ENCODE results near the gene TNPO1. TPM values are rescaled to one million over a fixed set of nuclear protein-coding genes. Genes with fewer than 3 reads are reported as not detected.
A peak's percentile ranks its signal among the peaks of the same experiment; 100 is the strongest.

TNPO1 gene
- total and polyA plus RNA-seq, 11 donors: 6.4 to 92.2 (median 67.2) TPM

GRCh38 chr5:72955143-72955767 lies 138.8 kb downstream of the TNPO1 start:
- 2 to 8% (median 5%) methylated on average over 32 to 33 of the region's 33 CpGs for WGBS, 4 donors
- intact Hi-C loops (cut with DNase I): loop anchor here in 1 of 10 donors (2.0 kb wide), 1 partner anchor 16 kb away; no protein-coding TSS in a partner anchor

GRCh38 chr5:72955768-72956323 lies 139.4 kb downstream of the TNPO1 start, which contains the start of gene FCHO2:
Gene FCHO2, plus strand, starts transcription at chr5:72956041. Its CDS starts 56 bp downstream, at chr5:72956097.
- 0 to 1% (median 0%) methylated on average over 47 to 64 of the region's 64 CpGs for WGBS, 4 donors
- ATAC-seq (peak; percentile 93 to 97 (median 96)), DNase-seq (peak; percentile 98 to 100 (median 99))
- Histone ChIP-seq H3K36me3 (no peaks in the 10 kb centered on the region), H3K27me3 (no peaks in the 10 kb centered on the region), H3K27ac (peak within 1 kb of the TSS; percentile 90 to 99 (median 96)), H3K4me3 (peak within 1 kb of the TSS; percentile 67 to 89 (median 83)), H3K4me1 (peaks cover 0 to 63% (median 25%) of the 10 kb centered on the region in 12 donors), H3K9me3 (no peaks in the 10 kb centered on the region)
- intact Hi-C loops (cut with DNase I): loop anchor here in 2 of 10 donors (2.0 kb wide), 2 partner anchors 17 to 139 kb away; partner anchors contain the start of gene TNPO1 (in 1 of the 2)
- TF ChIP-seq POLR2A (IDR thresholded peaks at IDR 0.05) (peak in 1 of 2 donors; percentile 71), CTCF (IDR thresholded peaks at IDR 0.05) (peak; percentile 77 to 95 (median 88))

More at GRCh38 chr5:72955143-72955767, 138.8 kb downstream of the TNPO1 start:
- TF ChIP-seq POLR2A (IDR thresholded peaks at IDR 0.05) (no peak), CTCF (IDR thresholded peaks at IDR 0.05) (no peak)
- Histone ChIP-seq H3K9me3 (no peaks in the 10 kb centered on the region), H3K36me3 (no peaks in the 10 kb centered on the region), H3K4me3 (peak overlapping the region; percentile 67 to 89 (median 83)), H3K4me1 (peaks cover 0 to 63% (median 25%) of the 10 kb centered on the region in 12 donors), H3K27me3 (no peaks in the 10 kb centered on the region), H3K27ac (peak overlapping the region; percentile 90 to 99 (median 96))
- peak; percentile 72 to 84 (median 76) for ATAC-seq
- peak; percentile 86 to 92 (median 90) for DNase-seq

GRCh38 chr5:72956324-72957140 lies 140.1 kb downstream of the TNPO1 start:
- WGBS, 4 donors: 0 to 1% (median 1%) methylated on average over 14 to 51 of the region's 51 CpGs
- peak; percentile 48 to 79 (median 57) for DNase-seq
- Histone ChIP-seq H3K27me3 (no peaks in the 10 kb centered on the region), H3K9me3 (no peaks in the 10 kb centered on the region), H3K36me3 (no peaks in the 10 kb centered on the region), H3K4me3 (peak overlapping the region; percentile 67 to 89 (median 83)), H3K27ac (peak overlapping the region; percentile 90 to 99 (median 96)), H3K4me1 (peaks cover 0 to 59% (median 25%) of the 10 kb centered on the region in 12 donors)
- ATAC-seq: peak in 2 of 4 donors; percentile 5 to 66
- TF ChIP-seq CTCF (IDR thresholded peaks at IDR 0.05) (no peak), POLR2A (IDR thresholded peaks at IDR 0.05) (no peak)
- intact Hi-C loops (cut with DNase I): loop anchor here in 1 of 10 donors (2.0 kb wide), 1 partner anchor 140 kb away; the partner anchor contains the start of gene TNPO1
